NCI-H1694 (cell line): ENCODE data around the gene HMGCR.

Source experiments
- DNase-seq: peaks from one replicate; lab custom pipeline; 2025; lab: John Stamatoyannopoulos, UW

HMGCR gene

GRCh38 chr5:75340714-75341478, 3.9 kb downstream of the HMGCR start:
- no peak for DNase-seq

- no peak for DNase-seq
Measured at GRCh38 chr5:75341934-75342333, 4.9 kb downstream of the HMGCR start.

- DNase-seq, result no peak
Measured at GRCh38 chr5:75342836-75343235, 5.8 kb downstream of the HMGCR start.

GRCh38 chr5:75348241-75348640, 11.2 kb downstream of the HMGCR start:
- no peak for DNase-seq

- DNase-seq, result no peak
Measured at GRCh38 chr5:75349663-75350062, 12.6 kb downstream of the HMGCR start.

- no peak for DNase-seq
Measured at GRCh38 chr5:75351139-75351926, 14.3 kb downstream of the HMGCR start.

GRCh38 chr5:75355236-75355635, 18.2 kb downstream of the HMGCR start:
- no peak for DNase-seq

GRCh38 chr5:75356719-75357118, 19.7 kb downstream of the HMGCR start:
- no peak for DNase-seq

- DNase-seq, result no peak
Measured at GRCh38 chr5:75358117-75358516, 21.1 kb downstream of the HMGCR start.

GRCh38 chr5:75361310-75361709, 24.3 kb downstream of the HMGCR start:
- no peak for DNase-seq

- no peak for DNase-seq
Measured at GRCh38 chr5:75362474-75362975, 25.5 kb downstream of the HMGCR start.

GRCh38 chr5:75363111-75363510, 26.1 kb downstream of the HMGCR start:
- DNase-seq, result no peak

GRCh38 chr5:75363726-75364495, 26.9 kb downstream of the HMGCR start:
- DNase-seq, result peak; percentile 48

GRCh38 chr5:75364571-75365280, 27.7 kb downstream of the HMGCR start:
- DNase-seq, result no peak

- DNase-seq, result no peak
Measured at GRCh38 chr5:75365740-75366139, 28.7 kb downstream of the HMGCR start.

GRCh38 chr5:75366787-75367186, 29.8 kb downstream of the HMGCR start:
- DNase-seq, result no peak

- no peak for DNase-seq
Measured at GRCh38 chr5:75367401-75367800, 30.4 kb downstream of the HMGCR start.

GRCh38 chr5:75368391-75368790, 31.4 kb downstream of the HMGCR start:
- DNase-seq, result no peak

GRCh38 chr5:75373862-75374261, 36.8 kb downstream of the HMGCR start:
- no peak for DNase-seq

- no peak for DNase-seq
Measured at GRCh38 chr5:75374394-75374814, 37.4 kb downstream of the HMGCR start.

- no peak for DNase-seq
Measured at GRCh38 chr5:75375414-75375813, 38.4 kb downstream of the HMGCR start.

- DNase-seq, result no peak
Measured at GRCh38 chr5:75380099-75380498, 43.1 kb downstream of the HMGCR start.
